Smooth muscle cell (in vitro differentiated cells): Measurements from ENCODE around the gene TACC2. TPM values are rescaled to one million over a fixed set of nuclear protein-coding genes. Genes with fewer than 3 reads are reported as not detected.
A peak's percentile ranks its signal among the peaks of the same experiment; 100 is the strongest.

Experiments
- DNase-seq: peaks from one replicate; lab custom pipeline; 2025; ENCODE audit not compliant: unreplicated experiment; lab: John Stamatoyannopoulos, UW
- H2AFZ ChIP-seq: fragments of 200-600 bp; sonication (generic); 2 replicates; pipeline ENCODE4 v1.6.0; 2016; ENCODE audit warnings: antibody characterized with exemption, low read depth, mild to moderate bottlenecking
- H3F3A ChIP-seq: fragments of 200-600 bp; sonication (generic); 2 replicates; pipeline ENCODE4 v1.6.0; 2017; ENCODE audit warnings: antibody characterized with exemption, low read depth
- H3K27ac ChIP-seq: fragments of 200-600 bp; sonication (generic); 2 replicates; pipeline ENCODE4 v1.5.1; 2016; ENCODE audit warnings: low read depth, mild to moderate bottlenecking
- H3K27me3 ChIP-seq: fragments of 200-600 bp; sonication (generic); 2 replicates; pipeline ENCODE4 v1.6.1; 2016; ENCODE audit warnings: low read depth, mild to moderate bottlenecking
- H3K36me3 ChIP-seq: fragments of 200-600 bp; sonication (generic); 2 replicates; pipeline ENCODE4 v1.5.1; 2016; ENCODE audit warnings: low read depth
- H3K4me1 ChIP-seq: fragments of 200-600 bp; sonication (generic); 2 replicates; pipeline ENCODE4 v1.5.1; 2016; ENCODE audit warnings: low read depth
- H3K4me2 ChIP-seq: fragments of 200-600 bp; sonication (generic); 2 replicates; pipeline ENCODE4 v1.6.0; 2016; ENCODE audit warnings: mild to moderate bottlenecking
- H3K4me3 ChIP-seq: fragments of 200-600 bp; sonication (generic); 2 replicates; pipeline ENCODE4 v1.5.1; 2016; ENCODE audit warnings: mild to moderate bottlenecking
- H3K79me2 ChIP-seq: fragments of 200-600 bp; sonication (generic); 2 replicates; pipeline ENCODE4 v1.6.0; 2016; ENCODE audit warnings: low read depth, mild to moderate bottlenecking
- H3K9ac ChIP-seq: fragments of 200-600 bp; sonication (generic); 2 replicates; pipeline ENCODE4 v1.6.0; 2016; ENCODE audit warnings: low read depth
- H3K9me3 ChIP-seq: fragments of 200-600 bp; sonication (generic); replicated peaks from 2 replicates; pipeline ENCODE4 v1.5.1; 2016; ENCODE audit warnings: low read depth
- H4K20me1 ChIP-seq: fragments of 200-600 bp; sonication (generic); 2 replicates; pipeline ENCODE4 v1.6.0; 2016; ENCODE audit warnings: low read depth
- CTCF ChIP-seq: fragments of 200-600 bp; sonication (generic); IDR thresholded peaks from 2 replicates; pipeline ENCODE4 v1.5.1; 2017; ENCODE audit warnings: borderline replicate concordance, mild to moderate bottlenecking, antibody characterized with exemption; ENCODE audit not compliant: insufficient read depth, poor library complexity, severe bottlenecking
- WGBS: methylation state at CpG from one replicate; pipeline ENCODE4 v1.1.7; 2016; ENCODE audit warnings: low lambda C conversion rate; 5-methylcytosine and 5-hydroxymethylcytosine counted together
- polyA plus RNA-seq: library from polyadenylated mRNA; unstranded; fragments of >200 nt; fragmentation: Nextera tagmentation; extraction: Ambion mirVana; gene quantifications from 2 replicates; pipeline ENCODE4 v1.2.1, GENCODE V29; 2016
- total RNA-seq: library from RNA; depleted of rRNA; stranded (reverse); fragments of >200 nt; gene quantifications from 2 replicates; pipeline ENCODE4 v1.2.3, GENCODE V29; 2014

Gene TACC2
- total and polyA plus RNA-seq, 2 experiments from 2014 or later = 2.8 to 7.6 TPM

GRCh38 chr10:122282253-122282671, 293.3 kb downstream of the TACC2 start:
- no peak overlapping the region for H3K9ac ChIP-seq
- H2AFZ ChIP-seq = no peak overlapping the region
- H3K4me1 ChIP-seq = peaks cover 7% of the 10 kb centered on the region
- no peak overlapping the region for H3K4me3 ChIP-seq
- DNase-seq = no peak
- H4K20me1 ChIP-seq = no peaks in the 10 kb centered on the region
- peak overlapping the region; percentile 26 for H3K4me2 ChIP-seq
- no peaks in the 10 kb centered on the region for H3K9me3 ChIP-seq
- H3K27ac ChIP-seq = peak overlapping the region; percentile 17
- TF ChIP-seq CTCF = no peak
- 54% methylated on average over 9 of the region's 9 CpGs for WGBS
- H3K27me3 ChIP-seq = no peaks in the 10 kb centered on the region
- no peaks in the 10 kb centered on the region for H3F3A ChIP-seq
- H3K79me2 ChIP-seq = no peaks in the 10 kb centered on the region
- H3K36me3 ChIP-seq = no peaks in the 10 kb centered on the region

- WGBS = 71% methylated on average over 7 of the region's 7 CpGs
Observed at GRCh38 chr10:122282909-122283308, 293.9 kb downstream of the TACC2 start.

GRCh38 chr10:122285506-122286444, 296.8 kb downstream of the TACC2 start:
- peaks cover 8% of the 10 kb centered on the region for H3K4me1 ChIP-seq
- no peak overlapping the region for H3K4me2 ChIP-seq
- no peaks in the 10 kb centered on the region for H3F3A ChIP-seq
- no peak overlapping the region for H3K9ac ChIP-seq
- H2AFZ ChIP-seq = no peak overlapping the region
- H3K9me3 ChIP-seq = no peaks in the 10 kb centered on the region
- H3K36me3 ChIP-seq = no peaks in the 10 kb centered on the region
- no peak overlapping the region for H3K27ac ChIP-seq
- H3K27me3 ChIP-seq = no peaks in the 10 kb centered on the region
- TF ChIP-seq CTCF = no peak
- DNase-seq = no peak
- no peaks in the 10 kb centered on the region for H4K20me1 ChIP-seq
- no peaks in the 10 kb centered on the region for H3K79me2 ChIP-seq
- no peak overlapping the region for H3K4me3 ChIP-seq
- WGBS = 93% methylated on average over 17 of the region's 17 CpGs

More at GRCh38 chr10:122282909-122283308, 293.9 kb downstream of the TACC2 start:
- peaks cover 8% of the 10 kb centered on the region for H3K4me1 ChIP-seq
- no peak overlapping the region for H2AFZ ChIP-seq
- peak overlapping the region; percentile 26 for H3K4me2 ChIP-seq
- H3K9me3 ChIP-seq = no peaks in the 10 kb centered on the region
- no peak for TF ChIP-seq CTCF
- no peaks in the 10 kb centered on the region for H3F3A ChIP-seq
- H3K27me3 ChIP-seq = no peaks in the 10 kb centered on the region
- no peak overlapping the region for H3K4me3 ChIP-seq
- H4K20me1 ChIP-seq = no peaks in the 10 kb centered on the region
- H3K9ac ChIP-seq = no peak overlapping the region
- no peaks in the 10 kb centered on the region for H3K36me3 ChIP-seq
- H3K27ac ChIP-seq = no peak overlapping the region
- no peaks in the 10 kb centered on the region for H3K79me2 ChIP-seq
- no peak for DNase-seq

GRCh38 chr10:122286867-122287266, 297.9 kb downstream of the TACC2 start:
- H3K9me3 ChIP-seq = no peaks in the 10 kb centered on the region
- peak overlapping the region; percentile 71 for H3K4me2 ChIP-seq
- H3K4me3 ChIP-seq = no peak overlapping the region
- no peak for TF ChIP-seq CTCF
- no peaks in the 10 kb centered on the region for H3K79me2 ChIP-seq
- peaks cover 8% of the 10 kb centered on the region for H3K4me1 ChIP-seq
- no peaks in the 10 kb centered on the region for H3F3A ChIP-seq
- H3K36me3 ChIP-seq = no peaks in the 10 kb centered on the region
- no peaks in the 10 kb centered on the region for H3K27me3 ChIP-seq
- no peak overlapping the region for H2AFZ ChIP-seq
- no peak for DNase-seq
- no peaks in the 10 kb centered on the region for H4K20me1 ChIP-seq
- 29% methylated on average over 7 of the region's 7 CpGs for WGBS
- H3K27ac ChIP-seq = no peak overlapping the region
- no peak overlapping the region for H3K9ac ChIP-seq
